DND-41 (cell line): Measurements from ENCODE around the gene SNX9.

Experiments used
- ATAC-seq: fragments of 200-7000 bp; cut with Tn5 transposase; 3 replicates; pipeline ENCODE4 v1.9.1; 2021; ENCODE audit warnings: low read depth; ENCODE audit not compliant: insufficient read depth
- DNase-seq: peaks from one replicate; pipeline ENCODE4 v3.0.0-alpha.2; 2020
- H2AFZ ChIP-seq: 2 replicates; pipeline ENCODE4 v1.6.0; 2012; ENCODE audit warnings: low read depth, low read length
- H3K27ac ChIP-seq: 2 replicates; pipeline ENCODE4 v1.5.1; 2012; ENCODE audit warnings: low read length, inconsistent platforms
- H3K27me3 ChIP-seq: fragments of 200-600 bp; sonication (generic); 2 replicates; pipeline ENCODE4 v1.6.0; 2012; ENCODE audit warnings: low read length, mild to moderate bottlenecking, inconsistent platforms; ENCODE audit not compliant: insufficient read depth, poor library complexity
- H3K36me3 ChIP-seq: 2 replicates; pipeline ENCODE4 v1.5.1; 2012; ENCODE audit warnings: low read length, inconsistent platforms; ENCODE audit not compliant: insufficient read depth
- H3K4me1 ChIP-seq: 2 replicates; pipeline ENCODE4 v1.5.1; 2012; ENCODE audit warnings: mild to moderate bottlenecking, low read length; ENCODE audit not compliant: insufficient read depth
- H3K4me2 ChIP-seq: 2 replicates; pipeline ENCODE4 v1.6.0; 2012; ENCODE audit warnings: mild to moderate bottlenecking, moderate library complexity, low read length, inconsistent platforms; ENCODE audit not compliant: insufficient read depth
- H3K4me3 ChIP-seq, 2 experiments: fragments of 200-600 bp in 1 of 2; shearing (Covaris generic) in 1 of 2; 2 replicates each; pipeline ENCODE4 v1.5.1; 2012 to 2016; ENCODE audit warnings: inconsistent platforms in 2 of 2, low read length in 2 of 2, mild to moderate bottlenecking in 2 of 2, low read depth in 1 of 2, moderate library complexity in 1 of 2
- H3K79me2 ChIP-seq: 2 replicates; pipeline ENCODE4 v1.6.0; 2012; ENCODE audit warnings: low read length, inconsistent platforms; ENCODE audit not compliant: insufficient read depth
- H3K9ac ChIP-seq: 2 replicates; pipeline ENCODE4 v1.6.0; 2012; ENCODE audit warnings: low read depth, mild to moderate bottlenecking, inconsistent platforms, low read length, moderate library complexity
- H3K9me3 ChIP-seq: 2 replicates; pipeline ENCODE4 v1.5.1; 2012; ENCODE audit warnings: low read length, moderate library complexity, mild to moderate bottlenecking, inconsistent platforms; ENCODE audit not compliant: insufficient read depth, severe bottlenecking
- H4K20me1 ChIP-seq: 2 replicates; pipeline ENCODE4 v1.6.0; 2012; ENCODE audit warnings: low read length; ENCODE audit not compliant: insufficient read depth
- EZH2 ChIP-seq: IDR thresholded peaks from 3 replicates; pipeline ENCODE4 v1.6.1; 2012; ENCODE audit warnings: borderline replicate concordance, low read depth, mild to moderate bottlenecking, moderate library complexity, low read length, inconsistent platforms; ENCODE audit not compliant: severe bottlenecking
- TF ChIP-seq, protein P1 (sequence below): IDR thresholded peaks from 2 replicates; pipeline ENCODE4 v1.5.1; 2012; ENCODE audit warnings: borderline replicate concordance, low read length, moderate library complexity, mild to moderate bottlenecking; ENCODE audit not compliant: poor library complexity, severe bottlenecking; ENCODE audit errors: extremely low read depth

Gene SNX9

DNA sequence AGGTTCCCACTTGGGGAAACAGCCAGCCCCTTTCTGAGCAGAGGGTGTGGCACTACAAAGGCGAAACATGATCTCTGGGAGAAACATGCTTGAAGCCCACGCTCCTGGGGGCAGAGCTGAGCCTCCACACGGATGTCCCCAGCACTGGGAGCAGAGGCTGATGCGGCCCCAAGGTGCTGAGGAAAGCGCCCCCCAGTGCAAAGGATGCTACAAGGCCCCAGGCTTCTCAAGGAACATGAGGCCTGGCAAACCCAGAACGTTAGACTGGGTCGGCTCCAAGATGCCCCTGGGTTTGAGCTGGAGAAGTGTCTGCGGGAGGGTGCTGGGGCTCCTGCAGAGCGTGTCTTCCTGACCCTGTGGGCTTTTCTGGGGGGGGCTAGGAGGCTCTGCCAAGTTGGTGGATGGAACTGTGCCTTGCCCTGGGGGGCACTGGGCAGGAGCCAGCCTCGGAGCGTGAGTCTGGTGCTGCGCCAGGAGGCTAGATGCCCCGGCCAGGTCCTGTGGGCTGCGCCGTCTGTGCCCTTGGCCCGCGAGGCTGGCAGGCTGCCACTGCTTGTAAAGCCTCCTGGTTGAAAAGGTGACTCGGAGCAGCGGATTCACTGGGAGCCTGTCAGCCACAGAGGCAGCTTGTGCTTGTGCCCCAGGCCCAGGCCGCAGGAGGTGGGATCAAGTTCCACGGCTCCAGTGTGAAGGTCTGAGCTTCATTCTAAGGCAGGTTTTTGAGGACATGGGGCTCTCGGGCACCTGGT lies 166.7 kb downstream of the SNX9 start:
- Histone ChIP-seq H3K4me2 (peak overlapping the region; percentile 56), H2AFZ (no peak overlapping the region), H3K4me1 (peaks cover 38% of the 10 kb centered on the region), H4K20me1 (peaks cover 44% of the 10 kb centered on the region; the same call in 1 of the 2 replicates), H3K79me2 (peaks cover 81% of the 10 kb centered on the region), H3K36me3 (no peaks in the 10 kb centered on the region), H3K9ac (0 out of 2 replicates have a peak overlapping the region, but pooled peaks have one; percentile 8), H3K27me3 (no peaks in the 10 kb centered on the region), H3K9me3 (no peaks in the 10 kb centered on the region), H3K27ac (peak overlapping the region; percentile 69), H3K4me3 (peak overlapping the region in 1 of 2 experiments; percentile 1; a peak in 1 of 4 replicates)
- no peak for TF ChIP-seq EZH2
- TF ChIP-seq, protein P1, sequence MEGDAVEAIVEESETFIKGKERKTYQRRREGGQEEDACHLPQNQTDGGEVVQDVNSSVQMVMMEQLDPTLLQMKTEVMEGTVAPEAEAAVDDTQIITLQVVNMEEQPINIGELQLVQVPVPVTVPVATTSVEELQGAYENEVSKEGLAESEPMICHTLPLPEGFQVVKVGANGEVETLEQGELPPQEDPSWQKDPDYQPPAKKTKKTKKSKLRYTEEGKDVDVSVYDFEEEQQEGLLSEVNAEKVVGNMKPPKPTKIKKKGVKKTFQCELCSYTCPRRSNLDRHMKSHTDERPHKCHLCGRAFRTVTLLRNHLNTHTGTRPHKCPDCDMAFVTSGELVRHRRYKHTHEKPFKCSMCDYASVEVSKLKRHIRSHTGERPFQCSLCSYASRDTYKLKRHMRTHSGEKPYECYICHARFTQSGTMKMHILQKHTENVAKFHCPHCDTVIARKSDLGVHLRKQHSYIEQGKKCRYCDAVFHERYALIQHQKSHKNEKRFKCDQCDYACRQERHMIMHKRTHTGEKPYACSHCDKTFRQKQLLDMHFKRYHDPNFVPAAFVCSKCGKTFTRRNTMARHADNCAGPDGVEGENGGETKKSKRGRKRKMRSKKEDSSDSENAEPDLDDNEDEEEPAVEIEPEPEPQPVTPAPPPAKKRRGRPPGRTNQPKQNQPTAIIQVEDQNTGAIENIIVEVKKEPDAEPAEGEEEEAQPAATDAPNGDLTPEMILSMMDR = no peak
- DNase-seq = peak; percentile 35
- ATAC-seq = peak; percentile 9; the same call in 2 of the 3 replicates

DNA sequence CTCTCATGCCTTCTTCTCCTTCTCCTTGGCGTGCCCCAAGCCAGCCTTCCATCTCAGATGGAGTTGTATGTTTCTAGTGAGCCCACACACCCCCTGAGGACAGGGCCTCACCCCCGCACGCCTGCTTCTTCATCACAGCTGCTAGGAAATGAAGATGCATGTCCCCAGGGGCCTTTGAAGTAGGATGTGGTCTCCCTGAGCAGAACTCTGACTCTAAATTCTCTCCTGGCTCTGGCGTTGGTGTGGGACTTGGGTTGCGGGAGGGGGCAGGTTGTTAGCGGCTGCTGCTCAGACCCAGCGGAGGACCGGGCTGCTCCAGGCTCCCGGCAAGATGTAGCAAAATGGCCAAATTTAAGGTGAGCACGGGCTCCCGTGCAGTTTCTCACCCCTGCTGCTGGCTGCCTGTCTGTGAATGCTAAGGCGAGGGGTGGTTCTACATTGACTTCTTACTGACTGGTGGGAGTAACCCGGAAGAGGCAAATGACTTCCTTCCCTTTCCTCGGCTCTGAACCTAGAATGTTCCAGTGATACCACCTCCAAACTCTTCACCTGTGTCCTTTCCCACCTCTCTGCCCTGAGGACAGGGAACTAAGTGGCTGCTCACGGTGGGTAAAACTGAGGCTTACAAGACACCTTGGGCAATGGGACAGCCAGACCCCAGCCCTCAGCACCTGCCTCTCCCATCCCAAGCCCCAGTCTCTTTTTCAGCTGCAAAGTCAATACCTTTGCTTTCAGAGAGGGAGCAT lies 167.4 kb downstream of the SNX9 start:
- peak; percentile 90 for DNase-seq
- Histone ChIP-seq H3K9me3 (no peaks in the 10 kb centered on the region), H4K20me1 (peaks cover 42% of the 10 kb centered on the region; the same call in 1 of the 2 replicates), H3K27me3 (no peaks in the 10 kb centered on the region), H3K4me3 (peak overlapping the region in 1 of 2 experiments; percentile 33; a peak in 2 of 4 replicates), H3K4me2 (peak overlapping the region; percentile 56), H3K27ac (peak overlapping the region; percentile 69), H2AFZ (no peak overlapping the region), H3K79me2 (peaks cover 81% of the 10 kb centered on the region), H3K4me1 (peaks cover 31% of the 10 kb centered on the region), H3K9ac (peak overlapping the region; percentile 28; the same call in 1 of the 2 replicates), H3K36me3 (no peaks in the 10 kb centered on the region)
- TF ChIP-seq, protein P1 = no peak
- TF ChIP-seq EZH2 = no peak
- ATAC-seq = peak; percentile 97

DNA sequence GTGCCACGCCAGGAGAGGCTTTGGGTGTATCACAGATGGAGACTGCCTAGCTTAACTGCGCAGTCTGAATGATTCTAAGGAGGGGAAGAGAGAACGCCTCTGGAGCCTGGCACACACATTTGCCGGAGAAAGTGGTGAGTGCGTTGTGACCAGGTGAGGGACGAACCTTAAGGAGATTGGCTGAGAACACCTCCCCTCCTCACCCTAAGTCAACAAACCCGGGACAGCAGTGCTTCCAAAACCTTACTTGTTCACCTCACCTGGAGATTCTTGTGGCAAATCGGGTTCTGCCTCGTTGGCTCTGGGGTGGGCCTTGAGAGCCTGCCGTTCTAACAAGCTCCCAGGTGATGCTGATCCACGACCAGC lies 168.0 kb downstream of the SNX9 start:
- H3K9ac ChIP-seq = peak overlapping the region; percentile 28; the same call in 1 of the 2 replicates
- ATAC-seq (no peak), DNase-seq (no peak)
- no peaks in the 10 kb centered on the region for H3K9me3 ChIP-seq
- TF ChIP-seq EZH2 = no peak
- H4K20me1 ChIP-seq = peaks cover 40% of the 10 kb centered on the region; the same call in 1 of the 2 replicates
- H3K4me1 ChIP-seq = peaks cover 31% of the 10 kb centered on the region
- peak overlapping the region; percentile 56 for H3K4me2 ChIP-seq
- H3K27ac ChIP-seq = peak overlapping the region; percentile 66
- H3K36me3 ChIP-seq = no peaks in the 10 kb centered on the region
- H3K27me3 ChIP-seq = no peaks in the 10 kb centered on the region
- H2AFZ ChIP-seq = no peak overlapping the region
- H3K4me3 ChIP-seq = peak overlapping the region in 1 of 2 experiments; percentile 33; a peak in 2 of 4 replicates
- peaks cover 81% of the 10 kb centered on the region for H3K79me2 ChIP-seq

DNA sequence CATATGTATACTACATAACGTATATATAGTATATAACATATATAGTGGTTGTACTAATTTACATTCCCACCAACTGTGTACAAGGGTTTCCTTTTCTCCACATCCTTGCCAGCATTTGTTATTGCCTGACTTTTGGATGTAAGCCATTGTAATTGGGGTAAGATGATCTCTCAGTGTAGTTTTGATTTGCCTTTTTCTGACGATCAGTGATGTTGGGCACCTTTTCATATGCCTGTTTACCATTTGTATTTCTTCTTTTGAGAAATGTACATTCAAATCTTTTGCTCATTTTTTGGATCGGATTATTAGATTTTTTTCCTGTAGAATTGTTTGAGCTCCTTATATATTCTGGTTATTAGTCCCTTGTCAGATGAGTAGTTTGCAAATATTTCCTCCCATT lies 170.0 kb downstream of the SNX9 start:
- Histone ChIP-seq H3K27me3 (no peaks in the 10 kb centered on the region), H3K4me1 (peaks cover 31% of the 10 kb centered on the region), H3K4me2 (no peak overlapping the region), H3K36me3 (no peaks in the 10 kb centered on the region), H3K4me3 (no peak overlapping the region), H3K9ac (no peak overlapping the region), H3K79me2 (peaks cover 86% of the 10 kb centered on the region), H3K27ac (no peak overlapping the region), H3K9me3 (no peaks in the 10 kb centered on the region), H2AFZ (no peak overlapping the region), H4K20me1 (peaks cover 47% of the 10 kb centered on the region; the same call in 1 of the 2 replicates)
- TF ChIP-seq, protein P1 = no peak
- TF ChIP-seq EZH2 = no peak
- DNase-seq (no peak), ATAC-seq (no peak)
